HPDE6-E6E7 (cell line): ENCODE results near the gene PCED1B.
"Not testable (repeated sequence)": the region's sequence is repeated elsewhere in the genome, so short reads cannot be mapped to it uniquely, and the experiment has no call there.

Experiments used
- DNase-seq: peaks from one replicate; pipeline ENCODE4 v3.0.0; 2011; ENCODE audit warnings: missing footprints; ENCODE audit errors: extremely low spot score

The PCED1B gene

GRCh38 chr12:47164724-47165439 lies 85.5 kb downstream of the PCED1B start:
- DNase-seq: no peak

- DNase-seq: no peak
These were observed 86.5 kb downstream of the PCED1B start for GRCh38 chr12:47165934-47166333.

- no peak for DNase-seq
These were observed 86.9 kb downstream of the PCED1B start for GRCh38 chr12:47166365-47166764.

GRCh38 chr12:47170281-47170680 lies 90.9 kb downstream of the PCED1B start:
- not testable (repeated sequence) for DNase-seq

- DNase-seq: no peak
These were observed 98.6 kb downstream of the PCED1B start for GRCh38 chr12:47178014-47178413.

- not testable (repeated sequence) for DNase-seq
These were observed 102.9 kb downstream of the PCED1B start for GRCh38 chr12:47182164-47182938.

GRCh38 chr12:47184229-47184628 lies 104.8 kb downstream of the PCED1B start:
- DNase-seq: no peak

- DNase-seq: peak; percentile 35
These were observed 105.4 kb downstream of the PCED1B start for GRCh38 chr12:47184813-47185212.

GRCh38 chr12:47186246-47186645 lies 106.8 kb downstream of the PCED1B start:
- DNase-seq: no peak

GRCh38 chr12:47188576-47189441 lies 109.4 kb downstream of the PCED1B start:
- DNase-seq: no peak

GRCh38 chr12:47189728-47190127 lies 110.3 kb downstream of the PCED1B start:
- DNase-seq: no peak

GRCh38 chr12:47190271-47190750 lies 110.9 kb downstream of the PCED1B start:
- DNase-seq: peak; percentile 62

GRCh38 chr12:47190905-47191304 lies 111.5 kb downstream of the PCED1B start:
- DNase-seq: no peak

- DNase-seq: no peak
These were observed 112.6 kb downstream of the PCED1B start for GRCh38 chr12:47192051-47192450.

- no peak for DNase-seq
These were observed 113.6 kb downstream of the PCED1B start for GRCh38 chr12:47193066-47193465.

GRCh38 chr12:47194501-47194900 lies 115.1 kb downstream of the PCED1B start:
- DNase-seq: no peak

GRCh38 chr12:47200446-47200845 lies 121.0 kb downstream of the PCED1B start:
- no peak for DNase-seq

- DNase-seq: not testable (repeated sequence)
These were observed 121.8 kb downstream of the PCED1B start for GRCh38 chr12:47201190-47201589.

GRCh38 chr12:47202176-47202575 lies 122.8 kb downstream of the PCED1B start:
- DNase-seq: no peak

- DNase-seq: no peak
These were observed 126.4 kb downstream of the PCED1B start for GRCh38 chr12:47205532-47206449.
